ENCODE data around the gene PUS1. TPM values are rescaled to one million over a fixed set of nuclear protein-coding genes. Genes with fewer than 3 reads are reported as not detected.
"Not testable (repeated sequence)": the region's sequence is repeated elsewhere in the genome, so short reads cannot be mapped to it uniquely, and the experiment has no call there.

Gene PUS1
- total RNA-seq, 1 donor from 2014 or later: 28.1 TPM

DNA sequence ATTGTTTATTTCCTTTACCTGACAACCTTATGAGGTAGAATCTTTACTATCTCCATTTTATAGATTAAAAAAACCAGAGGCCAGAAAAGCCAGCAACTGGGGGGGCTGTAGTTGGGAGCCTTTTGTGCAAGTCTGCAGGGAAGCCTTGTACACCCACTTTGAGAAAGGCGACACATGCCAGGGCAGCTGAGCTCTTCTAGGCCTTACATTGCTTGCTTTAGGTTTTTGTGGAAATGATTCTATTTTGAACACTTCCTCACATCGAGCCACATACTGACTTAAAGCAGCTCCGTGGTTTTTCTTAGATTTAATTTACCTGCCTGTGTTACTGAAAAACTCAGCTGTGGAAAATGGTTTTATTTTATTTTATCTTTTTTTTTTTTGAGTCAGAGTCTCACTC, 55.3 kb downstream of the PUS1 start:
- DNase-seq: no peak
- Mint-ChIP-seq H3K36me3 (ENCODE audit: unreplicated experiment) (peaks cover 5% of the 10 kb centered on the region), H3K9me3 (ENCODE audit: unreplicated experiment) (peaks cover 6% of the 10 kb centered on the region), H3K4me3 (ENCODE audit: unreplicated experiment) (no peak overlapping the region), H3K27me3 (ENCODE audit: unreplicated experiment) (peaks cover 1% of the 10 kb centered on the region), H3K4me1 (ENCODE audit: low read depth, unreplicated experiment) (peaks cover 18% of the 10 kb centered on the region), H3K27ac (ENCODE audit: unreplicated experiment) (no peak overlapping the region)
- TF ChIP-seq CTCF (IDR thresholded peaks at IDR 0.05; ENCODE audit: partially characterized antibody, unreplicated experiment): no peak

DNA sequence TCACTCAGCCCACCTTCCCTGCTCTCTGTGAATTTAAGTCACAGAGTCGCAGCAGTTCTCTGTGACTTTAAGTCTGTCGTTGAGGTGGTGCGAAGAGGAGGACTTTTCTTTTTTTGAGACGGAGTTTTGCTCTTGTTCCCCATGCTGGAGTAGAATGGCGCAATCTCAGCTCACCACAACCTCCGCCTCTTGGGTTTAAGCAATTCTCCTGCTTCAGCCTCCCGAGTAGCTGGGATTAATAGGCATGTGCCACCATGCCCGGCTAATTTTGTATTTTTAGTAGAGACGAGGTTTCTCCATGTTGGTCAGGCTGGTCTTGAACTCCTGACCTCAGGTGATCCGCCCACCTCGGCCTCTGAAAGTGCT, 56.4 kb downstream of the PUS1 start:
- not testable (repeated sequence) for H3K27ac Mint-ChIP-seq (ENCODE audit: unreplicated experiment); DNase-seq; H3K9me3 Mint-ChIP-seq (ENCODE audit: unreplicated experiment); H3K4me3 Mint-ChIP-seq (ENCODE audit: unreplicated experiment); H3K27me3 Mint-ChIP-seq (ENCODE audit: unreplicated experiment); H3K36me3 Mint-ChIP-seq (ENCODE audit: unreplicated experiment)
- H3K4me1 Mint-ChIP-seq (ENCODE audit: low read depth, unreplicated experiment): peaks cover 29% of the 10 kb centered on the region

- no peak overlapping the region for H3K4me3 Mint-ChIP-seq (ENCODE audit: unreplicated experiment)
- DNase-seq: no peak
- H3K9me3 Mint-ChIP-seq (ENCODE audit: unreplicated experiment): peaks cover 7% of the 10 kb centered on the region
- peaks cover 37% of the 10 kb centered on the region for H3K4me1 Mint-ChIP-seq (ENCODE audit: low read depth, unreplicated experiment)
- peaks cover 7% of the 10 kb centered on the region for H3K27me3 Mint-ChIP-seq (ENCODE audit: unreplicated experiment)
- H3K27ac Mint-ChIP-seq (ENCODE audit: unreplicated experiment): peak overlapping the region; percentile 90
- TF ChIP-seq CTCF (IDR thresholded peaks at IDR 0.05; ENCODE audit: partially characterized antibody, unreplicated experiment): no peak
- peaks cover 5% of the 10 kb centered on the region for H3K36me3 Mint-ChIP-seq (ENCODE audit: unreplicated experiment)
Observed at GRCh38 chr12:131986361-131986760, 57.3 kb downstream of the PUS1 start.

- Mint-ChIP-seq H3K36me3 (ENCODE audit: unreplicated experiment) (peaks cover 5% of the 10 kb centered on the region), H3K4me1 (ENCODE audit: low read depth, unreplicated experiment) (peaks cover 37% of the 10 kb centered on the region), H3K27me3 (ENCODE audit: unreplicated experiment) (peaks cover 7% of the 10 kb centered on the region), H3K4me3 (ENCODE audit: unreplicated experiment) (no peak overlapping the region), H3K9me3 (ENCODE audit: unreplicated experiment) (peaks cover 9% of the 10 kb centered on the region), H3K27ac (ENCODE audit: unreplicated experiment) (peak overlapping the region; percentile 90)
- DNase-seq: no peak
- no peak for TF ChIP-seq CTCF (IDR thresholded peaks at IDR 0.05; ENCODE audit: partially characterized antibody, unreplicated experiment)
Observed at GRCh38 chr12:131986910-131987309, 57.8 kb downstream of the PUS1 start.

GRCh38 chr12:131987552-131987951, 58.5 kb downstream of the PUS1 start:
- H3K36me3 Mint-ChIP-seq (ENCODE audit: unreplicated experiment): peaks cover 5% of the 10 kb centered on the region
- TF ChIP-seq CTCF (IDR thresholded peaks at IDR 0.05; ENCODE audit: partially characterized antibody, unreplicated experiment): no peak
- H3K4me1 Mint-ChIP-seq (ENCODE audit: low read depth, unreplicated experiment): peaks cover 44% of the 10 kb centered on the region

More at GRCh38 chr12:131987552-131987951, 58.5 kb downstream of the PUS1 start:
- no peak overlapping the region for H3K4me3 Mint-ChIP-seq (ENCODE audit: unreplicated experiment)
- H3K27ac Mint-ChIP-seq (ENCODE audit: unreplicated experiment): peak overlapping the region; percentile 84
- peaks cover 9% of the 10 kb centered on the region for H3K9me3 Mint-ChIP-seq (ENCODE audit: unreplicated experiment)
- no peak for DNase-seq
- H3K27me3 Mint-ChIP-seq (ENCODE audit: unreplicated experiment): peaks cover 7% of the 10 kb centered on the region
